HG03460 (cell line): ENCODE measurements around the gene SFMBT1.

Experiments
- ATAC-seq: cut with Tn5 transposase; IDR thresholded peaks from one replicate; pipeline ENCODE4 v1.9.1; 2021; ENCODE audit not compliant: unreplicated experiment

The SFMBT1 gene

GRCh38 chr3:52925405-52926313 lies 120.2 kb downstream of the SFMBT1 start:
- ATAC-seq, result no peak

- ATAC-seq, result no peak
Observed at GRCh38 chr3:52923963-52924362, 121.9 kb downstream of the SFMBT1 start.

- ATAC-seq, result no peak
Observed at GRCh38 chr3:52920841-52921240, 125.0 kb downstream of the SFMBT1 start.

GRCh38 chr3:52917044-52917443 lies 128.8 kb downstream of the SFMBT1 start:
- no peak for ATAC-seq

GRCh38 chr3:52915294-52915693 lies 130.6 kb downstream of the SFMBT1 start:
- ATAC-seq, result no peak

- ATAC-seq, result no peak
Observed at GRCh38 chr3:52912885-52913731, 132.8 kb downstream of the SFMBT1 start.

- no peak for ATAC-seq
Observed at GRCh38 chr3:52910823-52911222, 135.1 kb downstream of the SFMBT1 start.

GRCh38 chr3:52907497-52907896 lies 138.4 kb downstream of the SFMBT1 start:
- ATAC-seq, result no peak

GRCh38 chr3:52904552-52904951 lies 141.3 kb downstream of the SFMBT1 start:
- no peak for ATAC-seq

- no peak for ATAC-seq
Observed at GRCh38 chr3:52904000-52904399, 141.9 kb downstream of the SFMBT1 start.

- ATAC-seq, result peak; percentile 91
Observed at GRCh38 chr3:52897130-52898122, 148.4 kb downstream of the SFMBT1 start, which contains the start of gene STIMATE. STIMATE (minus strand) TSS chr3:52897548; CDS start chr3:52897450, 98 bp downstream.

- peak; percentile 5 for ATAC-seq
Observed at GRCh38 chr3:52896613-52897012, 149.3 kb downstream of the SFMBT1 start.

GRCh38 chr3:52896151-52896550 lies 149.7 kb downstream of the SFMBT1 start:
- ATAC-seq, result no peak

GRCh38 chr3:52895418-52895817 lies 150.5 kb downstream of the SFMBT1 start:
- ATAC-seq, result no peak

GRCh38 chr3:52894756-52895155 lies 151.1 kb downstream of the SFMBT1 start:
- no peak for ATAC-seq

- ATAC-seq, result no peak
Observed at GRCh38 chr3:52893723-52894122, 152.2 kb downstream of the SFMBT1 start.

GRCh38 chr3:52892625-52893311 lies 153.1 kb downstream of the SFMBT1 start:
- no peak for ATAC-seq

- ATAC-seq, result no peak
Observed at GRCh38 chr3:52892290-52892624, 153.6 kb downstream of the SFMBT1 start.

GRCh38 chr3:52891615-52892081 lies 154.2 kb downstream of the SFMBT1 start:
- ATAC-seq, result no peak

- no peak for ATAC-seq
Observed at GRCh38 chr3:52891164-52891563, 154.7 kb downstream of the SFMBT1 start.
